Posterior cingulate gyrus (tissue), 11 donors: ENCODE results near the gene EFCAB11.

Experiments
- DNase-seq, 10 donors: peaks; one replicate each; pipeline versions ENCODE4 v3.0.0 to v3.0.0-alpha.2; 2020 to 2021; ENCODE audit warnings: mixed read lengths in 3 of 10
- intact Hi-C: fragments of 100-400 bp; cut with DNase I; formaldehyde crosslinking; loops from one replicate; pipeline ENCODE4 v1.15.1; 2023

The EFCAB11 gene, protein sequence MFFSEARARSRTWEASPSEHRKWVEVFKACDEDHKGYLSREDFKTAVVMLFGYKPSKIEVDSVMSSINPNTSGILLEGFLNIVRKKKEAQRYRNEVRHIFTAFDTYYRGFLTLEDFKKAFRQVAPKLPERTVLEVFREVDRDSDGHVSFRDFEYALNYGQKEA

DNA sequence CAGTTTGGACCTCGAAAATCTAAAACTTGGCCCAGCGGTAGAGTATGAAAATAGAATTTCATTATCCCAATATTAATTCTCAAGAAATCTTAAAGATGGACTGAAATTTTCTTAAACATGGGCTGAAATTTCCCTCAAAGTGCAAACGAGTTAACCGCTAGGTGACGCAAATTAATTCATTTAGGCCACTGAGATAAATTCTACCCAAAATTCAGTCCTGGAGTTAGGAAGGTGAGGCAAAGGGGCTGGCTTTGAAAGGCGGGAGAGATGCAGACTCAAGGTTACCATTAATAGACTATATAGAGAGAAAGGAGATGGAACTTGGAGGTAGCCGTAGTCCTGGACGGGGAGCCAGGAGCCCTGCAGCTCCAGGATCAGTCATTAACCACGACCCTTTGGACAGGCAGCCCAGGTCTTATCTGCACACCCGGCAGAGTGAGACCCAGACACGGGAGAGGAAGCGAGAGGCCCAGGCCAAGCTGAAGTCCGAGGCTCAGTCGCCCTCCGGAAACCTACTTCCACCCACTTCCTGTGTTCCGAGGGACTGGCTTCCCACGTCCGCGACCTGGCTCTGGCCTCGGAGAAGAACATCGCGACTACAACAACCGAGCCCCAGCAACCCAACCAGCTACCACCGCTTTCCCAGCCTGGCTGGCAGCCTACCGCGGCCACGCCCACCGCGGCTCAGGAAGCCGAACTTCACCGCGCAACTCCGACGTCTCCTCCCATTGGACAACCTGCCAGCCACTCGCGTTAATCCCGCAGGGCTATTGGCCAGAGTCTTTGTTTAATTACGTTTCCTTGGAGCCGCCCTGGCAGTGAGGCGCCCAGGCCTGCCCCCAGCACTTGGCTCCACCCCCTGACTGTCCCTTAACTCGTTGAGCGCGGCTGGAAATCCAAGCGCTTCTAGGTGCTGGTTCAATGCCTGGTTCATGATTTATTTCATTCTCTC, at the start of gene EFCAB11:
EFCAB11 (minus strand) TSS at position 661 of the 952 bp plus-strand sequence; CDS start at position 591, 70 bp downstream.
- intact Hi-C loops: loop anchor here (10.0 kb wide), 1 partner anchor 1400 kb away; the partner anchor contains the start of gene PTPN21
- DNase-seq: peak; percentile 96 to 100 (median 98)

DNA sequence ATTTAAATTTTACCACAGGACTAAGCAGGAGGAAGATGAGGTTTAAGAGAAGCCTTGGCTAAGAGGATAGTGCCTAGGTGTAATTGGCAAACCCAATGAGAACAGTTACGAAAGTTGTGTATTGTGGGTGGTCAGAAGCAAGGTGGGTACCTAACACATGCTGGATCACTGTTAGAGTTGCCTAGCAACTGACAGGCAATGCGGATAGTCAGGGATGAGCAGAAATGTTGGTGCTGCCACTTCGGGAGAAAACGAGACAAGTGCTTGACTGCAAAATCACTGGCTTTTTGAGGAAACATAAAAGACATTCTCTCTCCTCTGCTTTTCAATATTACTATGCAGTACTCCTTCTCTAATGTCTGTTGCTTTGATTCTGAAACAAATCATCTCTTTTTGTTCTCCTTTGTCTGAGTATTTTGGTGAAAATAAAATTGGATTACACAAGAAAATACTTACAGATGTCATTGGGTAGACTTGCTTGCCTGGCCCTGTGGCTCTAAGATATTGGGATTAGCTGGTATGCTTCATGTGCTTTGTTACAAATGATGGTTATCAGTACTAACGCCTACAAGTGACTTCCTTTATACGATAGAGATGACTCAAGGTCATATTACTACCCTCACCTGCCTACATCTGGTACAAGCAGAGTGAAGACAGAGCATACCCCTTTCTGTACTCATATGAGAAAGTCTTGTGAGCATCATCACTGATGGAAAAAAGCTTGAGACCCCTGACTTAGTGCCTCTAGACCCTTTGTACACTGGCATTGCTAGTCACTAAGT, 49.2 kb upstream of the EFCAB11 start:
- intact Hi-C loops: no loop called here
- no peak for DNase-seq

DNA sequence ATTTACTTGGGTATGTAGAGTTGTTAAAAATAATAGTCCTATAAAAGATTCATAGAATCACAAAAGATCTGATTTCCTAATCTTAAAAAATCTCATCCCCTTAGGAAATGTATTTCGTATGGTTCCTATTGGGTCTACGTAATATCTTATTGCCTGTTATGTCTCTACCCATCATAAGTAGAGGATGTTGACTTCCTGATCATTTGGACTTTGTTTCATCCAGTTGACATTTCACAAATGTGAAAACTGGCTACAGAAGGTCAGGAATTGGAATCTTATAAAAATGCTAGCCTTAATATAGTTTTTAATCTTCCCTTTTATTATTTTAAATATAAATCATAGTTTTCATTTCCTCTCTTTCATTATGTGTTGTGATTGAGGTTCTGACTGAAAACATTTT, 46.4 kb upstream of the EFCAB11 start:
- intact Hi-C loops: no loop called here
- no peak for DNase-seq

DNA sequence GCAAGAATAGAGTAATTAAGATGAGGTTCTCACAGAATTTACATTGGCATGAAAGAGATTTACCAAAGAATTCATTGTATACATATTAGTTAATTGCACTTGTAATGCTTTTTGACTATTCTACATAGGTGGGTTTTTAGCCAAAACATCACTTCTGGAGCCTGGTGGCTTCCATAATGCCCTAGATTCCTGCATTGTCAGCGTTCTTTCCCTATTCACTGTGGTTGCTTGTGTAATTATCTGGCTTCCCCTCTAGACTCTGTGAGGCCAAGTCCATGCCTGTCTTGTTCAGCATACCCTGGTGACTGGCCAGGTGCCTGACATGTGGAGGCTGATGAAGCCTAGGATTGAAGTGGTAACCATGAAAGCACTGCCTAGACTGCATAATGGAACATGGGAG, 42.4 kb upstream of the EFCAB11 start:
- intact Hi-C loops: no loop called here

DNA sequence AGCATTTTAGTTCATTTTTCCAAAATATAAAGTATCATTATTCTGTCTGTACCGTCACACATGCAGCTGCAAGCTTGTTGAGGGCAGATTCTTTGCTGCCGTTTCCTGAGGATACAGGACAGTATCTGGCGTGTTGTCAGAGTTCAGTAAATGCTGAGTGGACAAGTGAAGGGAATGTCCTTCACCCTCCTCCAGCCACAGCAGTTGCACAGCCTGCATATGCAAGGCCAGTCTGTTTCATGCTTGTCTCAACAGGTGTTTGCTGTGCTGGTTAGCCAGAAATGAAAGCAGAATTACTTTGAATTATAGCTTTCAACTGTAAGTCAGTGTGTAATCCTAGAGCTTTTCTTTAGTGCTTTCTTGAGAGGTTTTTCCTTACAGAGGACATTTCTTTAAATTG, 37.7 kb upstream of the EFCAB11 start:
- DNase-seq: no peak
- intact Hi-C loops: no loop called here

More for the DNA sequence above, 42.4 kb upstream of the EFCAB11 start:
- DNase-seq: no peak

DNA sequence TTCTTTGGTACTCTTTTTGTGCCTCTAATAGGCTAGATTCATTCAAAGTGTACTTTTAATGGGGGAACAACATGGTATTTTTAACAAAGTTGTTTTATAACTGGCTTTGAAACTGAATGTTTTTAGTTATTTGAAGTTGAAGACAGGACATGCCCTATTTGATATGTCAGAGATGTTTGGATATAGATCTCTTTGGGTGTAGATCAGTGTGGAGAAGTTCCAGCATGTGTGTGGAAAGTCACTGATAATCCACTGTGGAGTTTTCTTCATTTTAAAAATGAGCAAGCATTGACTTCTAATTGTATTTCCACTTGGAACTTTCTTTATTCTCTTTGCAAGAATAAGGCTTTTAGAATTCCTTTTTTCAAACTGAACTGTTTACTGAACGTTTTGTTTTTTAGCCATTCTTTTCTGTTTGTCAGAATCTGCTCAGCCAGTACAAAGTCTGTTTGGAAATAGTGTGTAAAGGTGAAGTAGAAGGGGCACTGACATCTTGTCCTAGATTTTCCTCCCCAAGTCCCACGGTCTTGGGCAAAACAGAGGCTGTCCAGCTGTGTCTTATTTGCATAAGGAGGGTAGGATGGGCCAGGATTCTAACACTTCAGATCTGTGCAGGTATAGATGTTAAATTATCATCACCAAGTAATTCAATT, 36.2 kb upstream of the EFCAB11 start:
- intact Hi-C loops: no loop called here
- DNase-seq: no peak

DNA sequence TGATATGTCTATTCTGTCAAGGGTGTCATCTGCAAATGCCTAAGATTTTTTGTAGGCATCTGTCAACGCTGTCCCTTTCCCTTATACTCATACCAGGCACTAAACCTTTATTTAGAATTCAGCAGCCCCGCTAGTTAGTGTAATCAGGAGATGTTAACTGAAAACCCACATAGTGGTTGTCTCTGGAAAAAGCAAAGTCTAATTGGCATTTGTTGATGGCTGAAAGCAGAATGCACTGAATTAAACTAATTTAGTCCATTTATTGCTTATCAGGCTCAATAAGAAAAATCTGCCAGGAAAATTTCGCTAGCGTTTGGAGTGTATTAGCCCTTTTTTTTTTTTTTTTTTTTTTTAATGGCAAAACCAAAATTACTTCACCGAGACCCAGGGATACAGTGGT, 35.7 kb upstream of the EFCAB11 start:
- no peak for DNase-seq
- intact Hi-C loops: no loop called here

DNA sequence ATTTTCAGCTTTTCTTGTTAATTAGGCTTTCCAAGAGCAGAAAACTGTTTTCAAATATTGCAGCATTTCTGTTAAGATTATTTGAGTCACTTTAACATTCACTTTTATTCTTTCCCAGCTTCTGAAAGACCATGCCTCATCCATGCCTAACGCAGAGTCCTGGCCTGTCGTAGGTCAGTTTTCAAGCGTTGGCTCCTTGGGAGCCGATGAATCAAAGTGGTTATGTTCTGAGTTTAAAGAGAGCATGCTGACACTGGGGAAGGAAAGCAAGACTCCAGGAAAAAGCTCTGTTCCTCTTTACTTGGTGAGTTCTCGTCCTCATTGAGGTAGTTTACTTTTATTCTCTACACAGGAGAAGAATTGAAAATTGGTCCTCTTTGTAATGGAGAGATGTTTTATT, 34.3 kb upstream of the EFCAB11 start:
- DNase-seq: no peak
- intact Hi-C loops: no loop called here

DNA sequence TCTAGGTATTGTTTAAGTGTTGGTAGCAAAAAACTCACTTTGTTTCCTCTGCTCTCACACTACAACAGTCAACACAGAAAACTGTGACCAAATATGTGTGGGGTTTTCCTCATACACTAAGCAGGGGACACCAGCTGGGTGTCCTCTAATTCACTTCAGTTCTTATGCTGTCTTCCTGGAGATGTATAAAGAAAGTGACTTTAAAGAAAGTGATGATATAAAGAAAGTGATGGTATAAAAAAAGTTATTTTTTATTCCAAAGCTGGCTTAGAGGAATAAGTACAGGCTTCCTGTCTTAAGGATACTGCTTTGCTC, 32.6 kb upstream of the EFCAB11 start:
- intact Hi-C loops: no loop called here
- DNase-seq: no peak

DNA sequence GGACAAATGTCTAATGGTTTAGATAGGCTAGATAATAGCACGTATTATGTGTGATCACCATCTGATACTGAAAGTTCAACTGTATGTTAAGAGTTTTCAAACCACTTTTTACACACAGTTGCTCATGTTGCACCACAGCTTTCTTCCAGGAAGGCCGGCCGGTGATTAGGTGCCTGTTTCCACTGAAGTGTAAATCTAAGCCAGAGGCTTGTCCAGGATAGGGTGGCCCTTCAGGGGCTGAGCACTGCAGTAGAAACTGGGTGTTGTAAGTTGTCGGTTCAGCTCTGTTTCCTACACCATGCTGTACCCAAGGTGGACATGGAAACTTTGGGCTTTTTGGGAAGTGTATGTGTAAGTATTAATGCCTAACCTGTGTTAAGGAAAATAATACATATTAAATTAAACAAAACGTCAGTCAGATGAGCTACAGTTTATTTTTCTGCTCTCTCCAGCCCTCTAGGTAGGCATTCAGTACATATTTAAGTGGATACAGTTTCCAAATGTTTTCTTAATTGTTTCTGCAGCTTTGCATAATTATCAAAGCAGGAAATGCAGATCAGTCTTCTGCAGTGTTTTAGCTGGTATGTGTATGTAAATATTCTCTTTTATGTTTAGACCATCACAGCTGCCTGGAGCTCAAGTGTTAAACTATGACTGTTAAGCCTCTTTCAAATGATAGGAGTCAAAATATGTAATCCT, 32.1 kb upstream of the EFCAB11 start:
- intact Hi-C loops: no loop called here
- DNase-seq: no peak

DNA sequence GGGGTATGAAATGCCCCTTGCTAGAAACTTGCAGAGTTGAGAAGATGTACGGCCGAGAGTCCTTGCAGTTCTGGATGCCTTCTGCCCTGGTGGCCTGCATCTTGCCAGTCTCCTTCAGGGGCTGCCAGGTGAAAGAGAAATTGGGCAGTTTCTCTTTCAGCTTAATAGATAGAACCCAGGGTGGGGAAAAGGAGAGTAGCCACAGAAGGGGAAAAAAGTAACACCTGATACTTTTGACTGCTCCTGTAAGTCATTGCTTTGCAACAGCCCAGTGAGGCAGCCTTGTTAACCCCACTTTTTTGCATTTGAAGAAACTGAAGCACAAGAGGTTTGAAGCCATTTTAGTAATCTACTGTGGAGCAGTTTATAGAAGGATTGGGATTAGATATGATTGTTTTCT, 28.8 kb upstream of the EFCAB11 start:
- DNase-seq: no peak
- intact Hi-C loops: no loop called here

DNA sequence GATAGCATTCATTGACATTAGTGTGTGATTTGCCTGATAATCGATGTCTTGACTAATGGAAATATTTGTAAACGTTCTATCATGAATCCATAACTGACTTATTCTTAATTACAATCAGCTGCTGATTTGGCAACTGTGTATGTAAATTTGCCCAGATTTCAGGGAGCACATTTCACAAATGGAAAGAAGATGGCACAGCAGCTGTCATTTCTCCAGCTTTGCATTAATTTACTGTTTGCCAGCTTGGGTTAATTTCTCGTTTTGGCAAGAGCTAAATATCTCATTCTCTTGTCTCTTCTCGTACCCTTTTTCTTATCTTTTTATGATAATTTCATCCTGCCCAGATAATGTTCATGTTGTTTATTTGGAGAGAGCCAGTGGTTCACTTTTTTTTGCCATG, 24.1 kb upstream of the EFCAB11 start:
- intact Hi-C loops: no loop called here
- DNase-seq: no peak

DNA sequence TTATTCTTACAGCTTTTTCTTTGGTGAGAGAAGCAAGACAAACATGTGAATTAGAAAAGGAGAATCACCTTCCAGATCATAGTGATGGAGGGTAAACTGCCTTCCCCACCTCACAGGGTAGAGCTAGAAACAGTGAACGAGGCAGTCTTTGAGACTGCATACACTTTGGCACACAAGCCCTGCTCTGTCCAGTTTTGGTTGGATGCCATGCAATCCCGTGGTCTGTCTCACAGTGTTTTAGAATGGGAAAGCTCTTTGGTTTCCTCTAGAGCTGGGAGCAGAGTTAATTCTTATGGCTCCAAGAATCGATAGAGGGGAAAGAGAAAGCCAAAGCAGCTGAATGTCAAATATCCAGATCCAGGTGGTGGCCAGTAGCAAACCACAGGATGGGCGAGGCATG, 23.1 kb upstream of the EFCAB11 start:
- DNase-seq: peak in 6 of 10 donors; percentile 22 to 87 (median 59)
- intact Hi-C loops: no loop called here

DNA sequence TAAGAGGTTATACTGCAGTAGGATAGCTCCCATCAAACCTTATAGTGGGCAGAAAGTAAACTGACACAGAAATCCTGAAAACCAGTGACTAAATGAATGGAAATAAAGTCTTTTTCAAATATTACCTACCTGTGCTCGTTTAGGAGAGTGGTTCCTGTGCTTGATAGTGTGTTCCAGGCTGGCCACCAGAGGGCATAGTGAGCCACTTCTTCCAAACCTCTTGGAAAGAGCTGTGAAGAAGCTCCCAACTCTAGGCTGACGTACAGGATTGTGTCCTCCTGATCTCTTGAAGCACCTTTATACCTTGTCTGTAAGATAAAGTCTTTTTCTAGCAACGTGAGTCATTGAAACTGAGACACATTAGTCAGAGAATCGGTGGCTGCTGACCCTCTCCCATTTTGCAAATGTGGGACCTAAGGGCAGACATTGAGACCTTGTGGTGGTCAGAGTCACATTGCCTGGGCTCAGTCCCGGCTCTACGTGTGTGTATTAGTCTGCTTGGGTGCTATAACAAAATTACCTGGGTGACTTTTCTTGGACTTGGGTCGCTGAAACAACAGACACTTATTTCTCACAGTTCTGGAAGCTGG, 18.8 kb upstream of the EFCAB11 start:
- intact Hi-C loops: loop anchor here (1.0 kb wide), 2 partner anchors 87 to 262 kb away; no protein-coding TSS in a partner anchor

DNA sequence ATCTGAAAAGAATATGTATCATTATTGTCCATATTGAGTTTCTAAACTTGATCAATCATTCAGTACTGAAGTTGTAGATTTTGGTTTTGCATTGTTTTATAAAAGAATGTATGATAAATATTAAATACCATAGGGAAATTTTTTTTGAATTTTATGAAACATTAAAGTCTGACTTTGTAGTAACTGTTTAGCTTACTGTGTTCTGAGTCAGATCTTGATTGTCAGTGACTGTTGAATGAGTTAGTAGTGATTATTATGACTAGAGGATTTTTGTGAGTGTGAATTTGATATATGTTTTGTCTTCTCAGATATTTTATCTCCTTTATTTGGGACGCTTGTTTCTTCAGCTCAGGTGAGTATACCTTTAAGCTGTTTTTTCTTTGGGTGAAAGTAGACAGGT, 11.3 kb upstream of the EFCAB11 start:
- no peak for DNase-seq
- intact Hi-C loops: no loop called here

More for the DNA sequence above, 18.8 kb upstream of the EFCAB11 start:
- peak; percentile 56 to 97 (median 82) for DNase-seq

DNA sequence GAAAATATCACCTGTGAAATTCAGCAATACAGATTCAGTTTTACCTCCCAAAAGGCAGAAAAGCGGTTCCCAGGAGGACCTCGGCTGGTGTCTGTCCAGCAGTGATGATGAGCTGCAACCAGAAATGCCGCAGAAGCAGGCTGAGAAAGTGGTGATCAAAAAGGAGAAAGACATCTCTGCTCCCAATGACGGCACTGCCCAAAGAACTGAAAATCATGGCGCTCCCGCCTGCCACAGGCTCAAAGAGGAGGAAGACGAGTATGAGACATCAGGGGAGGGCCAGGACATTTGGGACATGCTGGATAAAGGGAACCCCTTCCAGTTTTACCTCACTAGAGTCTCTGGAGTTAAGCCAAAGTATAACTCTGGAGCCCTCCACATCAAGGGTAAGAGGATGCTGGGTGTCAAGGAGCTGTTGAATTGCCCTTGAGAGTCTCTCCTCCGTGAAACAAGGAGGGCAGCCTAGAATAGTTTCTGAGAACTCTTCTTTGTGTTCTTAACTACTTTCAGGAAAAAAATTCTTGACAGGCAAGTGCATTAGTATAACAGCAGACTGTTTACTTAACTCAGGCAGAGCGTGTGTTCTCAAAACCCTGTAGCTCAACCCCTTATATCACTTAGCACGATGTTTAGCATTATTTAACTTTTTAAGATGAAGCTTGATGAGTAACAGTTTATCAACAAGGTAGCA, 8.9 kb upstream of the EFCAB11 start:
- intact Hi-C loops: no loop called here
- DNase-seq: peak in 1 of 10 donors; percentile 52

DNA sequence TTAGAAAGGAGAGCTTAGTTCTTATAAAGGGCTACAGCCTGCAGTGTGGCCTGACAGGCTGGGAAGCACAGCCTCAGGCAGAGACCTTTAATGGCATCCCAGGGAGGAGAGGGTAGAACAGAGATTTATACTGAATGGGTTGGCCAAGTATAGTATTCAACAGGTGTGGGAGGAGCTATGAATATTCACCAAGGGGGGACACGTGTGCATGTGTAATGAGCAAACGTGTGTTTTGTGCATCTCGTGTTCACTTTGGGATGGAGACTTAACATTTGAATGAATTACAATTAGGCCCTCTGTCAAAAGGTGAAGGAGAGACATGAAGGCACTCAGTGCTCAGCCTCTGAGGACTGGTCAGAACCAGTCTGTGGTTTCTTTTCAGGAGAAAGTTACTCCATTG, 6.4 kb upstream of the EFCAB11 start:
- no peak for DNase-seq
- intact Hi-C loops: no loop called here

DNA sequence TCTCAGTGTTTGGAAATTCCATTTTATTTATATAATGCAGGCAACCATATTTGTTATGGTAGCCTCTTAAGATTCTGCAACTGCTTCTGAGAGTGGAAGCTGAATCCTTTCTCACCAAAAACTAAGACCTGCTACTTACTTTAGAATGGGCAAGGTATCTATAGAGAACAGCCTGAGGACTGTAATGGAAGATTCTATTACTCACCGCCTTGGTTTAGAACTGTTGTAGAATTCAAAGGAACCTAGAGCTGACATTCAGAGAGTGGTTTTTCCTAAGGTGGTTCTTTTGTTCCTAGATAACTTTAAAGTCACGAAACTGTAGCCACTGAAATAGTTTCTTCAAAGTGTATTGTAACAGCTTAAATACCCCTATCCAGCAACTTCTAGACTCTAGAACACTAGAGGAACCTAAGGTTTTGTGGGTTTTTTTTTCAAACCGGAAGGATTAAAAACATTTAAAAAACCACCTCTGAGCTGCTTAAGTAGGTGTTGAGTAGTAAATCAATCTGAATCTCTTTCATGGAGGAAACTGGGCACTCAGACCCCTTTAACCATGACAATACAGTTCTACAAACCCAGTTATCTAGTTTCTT, 5.4 kb upstream of the EFCAB11 start:
- DNase-seq: no peak
- intact Hi-C loops: loop anchor here (10.0 kb wide), 1 partner anchor 1405 kb away; the partner anchor contains the start of gene PTPN21
